Mesendoderm (in vitro differentiated cells): ENCODE measurements around the gene SNAP47.

Source experiments
- DNase-seq: peaks from one replicate; pipeline ENCODE4 v3.0.0; 2013
- H2AK5ac ChIP-seq: 2 replicates; pipeline ENCODE4 v1.6.1; 2013; ENCODE audit warnings: low read length, inconsistent platforms
- H2BK120ac ChIP-seq: 2 replicates; pipeline ENCODE4 v1.6.1; 2013; ENCODE audit warnings: low read depth, mild to moderate bottlenecking, low read length, moderate library complexity, mixed read lengths
- H2BK15ac ChIP-seq: replicated peaks from 2 replicates; pipeline ENCODE4 v1.6.1; 2013; ENCODE audit warnings: low read depth, mild to moderate bottlenecking, moderate library complexity
- H2BK5ac ChIP-seq: 2 replicates; pipeline ENCODE4 v1.6.1; 2013; ENCODE audit warnings: low read length, inconsistent platforms
- H3K18ac ChIP-seq: 2 replicates; pipeline ENCODE4 v1.6.1; 2013; ENCODE audit warnings: mild to moderate bottlenecking, low read length, mixed read lengths
- H3K23ac ChIP-seq: one replicate; pipeline ENCODE4 v1.6.1; 2013; ENCODE audit warnings: low read length
- H3K27ac ChIP-seq: 2 replicates; pipeline ENCODE4 v1.5.1; 2013; ENCODE audit warnings: low read depth, mild to moderate bottlenecking, inconsistent platforms, low read length, moderate library complexity
- H3K27me3 ChIP-seq: 2 replicates; pipeline ENCODE4 v1.6.1; 2013; ENCODE audit warnings: low read length, control low read depth, mild to moderate bottlenecking, inconsistent platforms; ENCODE audit not compliant: insufficient read depth, poor library complexity
- H3K36me3 ChIP-seq: 2 replicates; pipeline ENCODE4 v1.6.1; 2013; ENCODE audit warnings: low read length, inconsistent platforms; ENCODE audit not compliant: control insufficient read depth, insufficient read depth
- H3K4ac ChIP-seq: one replicate; pipeline ENCODE4 v1.6.1; 2013; ENCODE audit warnings: low read depth, mild to moderate bottlenecking, low read length, moderate library complexity
- H3K4me1 ChIP-seq: 2 replicates; pipeline ENCODE4 v1.6.1; 2013; ENCODE audit warnings: low read depth, low read length, inconsistent platforms; ENCODE audit not compliant: control insufficient read depth
- H3K4me2 ChIP-seq: 2 replicates; pipeline ENCODE4 v1.6.1; 2013; ENCODE audit warnings: low read length
- H3K4me3 ChIP-seq: 2 replicates; pipeline ENCODE4 v1.5.1; 2013; ENCODE audit warnings: mild to moderate bottlenecking, low read length
- H3K56ac ChIP-seq: one replicate; pipeline ENCODE4 v1.6.1; 2013; ENCODE audit warnings: low read length
- H3K79me1 ChIP-seq: 2 replicates; pipeline ENCODE4 v1.6.1; 2013; ENCODE audit warnings: low read length, inconsistent platforms
- H3K79me2 ChIP-seq: 2 replicates; pipeline ENCODE4 v1.6.1; 2013; ENCODE audit warnings: mild to moderate bottlenecking, low read length; ENCODE audit not compliant: control insufficient read depth, insufficient read depth
- H3K9ac ChIP-seq: 2 replicates; pipeline ENCODE4 v1.6.1; 2013; ENCODE audit warnings: low read length, inconsistent platforms
- H4K5ac ChIP-seq: one replicate; pipeline ENCODE4 v1.6.1; 2013; ENCODE audit warnings: low read length
- H4K8ac ChIP-seq: one replicate; pipeline ENCODE4 v1.6.1; 2013; ENCODE audit warnings: low read depth, mild to moderate bottlenecking, control low read depth, low read length, moderate library complexity
- WGBS: extraction: QIAGEN DNeasy Blood & Tissue Kit; methylation state at CpG from one replicate; pipeline ENCODE4 v1.1.7; 2013; ENCODE audit warnings: low lambda C conversion rate, missing lambda C conversion rate; ENCODE audit not compliant: insufficient coverage; ENCODE audit errors: extremely low coverage; 5-methylcytosine and 5-hydroxymethylcytosine counted together

SNAP47 gene

DNA sequence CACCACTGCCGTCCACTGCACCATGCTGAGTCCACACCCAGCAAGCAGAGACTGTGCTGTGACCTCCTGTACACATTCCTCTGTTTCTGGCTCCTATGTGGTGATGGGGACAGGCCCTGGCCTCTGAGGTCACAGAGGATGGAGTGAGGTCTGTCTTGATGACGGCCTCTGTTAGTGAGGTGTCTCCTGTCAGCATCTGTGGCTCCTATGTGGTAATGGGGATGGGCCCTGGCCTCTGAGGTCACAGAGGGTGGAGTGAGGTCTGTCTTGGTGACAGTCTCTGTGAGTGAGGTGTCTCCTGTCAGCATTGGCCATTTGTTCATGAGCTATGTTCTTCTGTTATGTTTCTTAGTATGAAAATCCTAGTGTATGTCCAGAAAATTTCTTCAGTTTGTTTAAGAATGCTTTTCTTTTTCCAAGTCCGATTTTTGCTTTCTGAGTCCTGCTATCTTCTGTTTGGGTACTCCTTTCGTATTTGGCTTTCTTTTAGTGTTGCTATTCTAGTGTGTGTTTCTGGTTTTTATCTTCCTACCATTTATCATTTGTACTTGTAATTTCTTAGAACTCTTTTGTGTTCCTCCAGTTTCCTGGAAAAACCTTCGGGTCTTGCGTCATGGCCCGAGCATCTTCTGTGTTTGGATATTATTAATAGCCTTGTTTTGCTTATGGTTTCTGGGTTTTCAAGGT is 13.4 kb downstream of the SNAP47 start:
- Histone ChIP-seq H3K4me3 (no peak overlapping the region), H3K27me3 (no peaks in the 10 kb centered on the region), H3K4ac (no peak overlapping the region), H3K79me1 (peaks cover 34% of the 10 kb centered on the region), H3K36me3 (peaks cover 10% of the 10 kb centered on the region), H3K9ac (no peak overlapping the region), H3K56ac (no peak overlapping the region), H3K27ac (no peak overlapping the region), H2BK5ac (no peak overlapping the region), H3K4me2 (no peak overlapping the region), H4K5ac (no peak overlapping the region), H3K23ac (no peak overlapping the region), H4K8ac (no peak overlapping the region), H2AK5ac (no peak overlapping the region), H3K4me1 (no peaks in the 10 kb centered on the region), H3K79me2 (peaks cover 20% of the 10 kb centered on the region), H2BK120ac (no peak overlapping the region), H3K18ac (no peak overlapping the region), H2BK15ac (no peak overlapping the region)
- no peak for DNase-seq
- WGBS, result no CpG with 5 or more reads among the region's 7 CpGs

DNA sequence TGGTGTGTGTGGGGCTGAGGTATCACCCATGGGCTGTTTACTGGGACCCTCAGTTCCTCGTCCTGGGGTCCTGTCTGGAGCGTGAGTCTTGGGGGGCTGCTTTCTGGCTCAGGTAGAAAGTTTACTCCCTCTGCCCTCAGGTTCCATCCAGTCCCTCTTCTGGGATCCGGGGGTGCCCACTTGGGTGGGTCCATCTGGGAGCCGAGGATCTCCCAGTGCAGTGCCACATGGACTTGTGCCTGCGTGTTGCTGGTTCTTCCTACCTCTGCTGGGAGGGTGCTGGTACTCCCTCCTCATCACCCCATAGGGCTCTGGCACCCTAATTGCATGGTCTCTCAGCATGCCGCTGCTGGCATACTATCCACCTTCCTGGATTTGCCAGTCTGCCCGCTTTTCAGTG is 14.0 kb downstream of the SNAP47 start:
- peaks cover 10% of the 10 kb centered on the region for H3K36me3 ChIP-seq
- H3K4me1 ChIP-seq, result no peaks in the 10 kb centered on the region
- H3K79me1 ChIP-seq, result peaks cover 32% of the 10 kb centered on the region
- no peak overlapping the region for H4K5ac ChIP-seq
- no peak overlapping the region for H4K8ac ChIP-seq
- no peaks in the 10 kb centered on the region for H3K27me3 ChIP-seq
- H2BK5ac ChIP-seq, result no peak overlapping the region
- H3K4ac ChIP-seq, result no peak overlapping the region
- H2BK120ac ChIP-seq, result no peak overlapping the region
- no peak overlapping the region for H2BK15ac ChIP-seq
- H2AK5ac ChIP-seq, result no peak overlapping the region
- no peak overlapping the region for H3K4me2 ChIP-seq
- H3K27ac ChIP-seq, result no peak overlapping the region
- H3K4me3 ChIP-seq, result no peak overlapping the region
- H3K79me2 ChIP-seq, result peaks cover 17% of the 10 kb centered on the region
- no peak overlapping the region for H3K9ac ChIP-seq
- WGBS, result no CpG with 5 or more reads among the region's 7 CpGs
- H3K56ac ChIP-seq, result no peak overlapping the region
- DNase-seq, result no peak
- H3K18ac ChIP-seq, result no peak overlapping the region
- H3K23ac ChIP-seq, result no peak overlapping the region

DNA sequence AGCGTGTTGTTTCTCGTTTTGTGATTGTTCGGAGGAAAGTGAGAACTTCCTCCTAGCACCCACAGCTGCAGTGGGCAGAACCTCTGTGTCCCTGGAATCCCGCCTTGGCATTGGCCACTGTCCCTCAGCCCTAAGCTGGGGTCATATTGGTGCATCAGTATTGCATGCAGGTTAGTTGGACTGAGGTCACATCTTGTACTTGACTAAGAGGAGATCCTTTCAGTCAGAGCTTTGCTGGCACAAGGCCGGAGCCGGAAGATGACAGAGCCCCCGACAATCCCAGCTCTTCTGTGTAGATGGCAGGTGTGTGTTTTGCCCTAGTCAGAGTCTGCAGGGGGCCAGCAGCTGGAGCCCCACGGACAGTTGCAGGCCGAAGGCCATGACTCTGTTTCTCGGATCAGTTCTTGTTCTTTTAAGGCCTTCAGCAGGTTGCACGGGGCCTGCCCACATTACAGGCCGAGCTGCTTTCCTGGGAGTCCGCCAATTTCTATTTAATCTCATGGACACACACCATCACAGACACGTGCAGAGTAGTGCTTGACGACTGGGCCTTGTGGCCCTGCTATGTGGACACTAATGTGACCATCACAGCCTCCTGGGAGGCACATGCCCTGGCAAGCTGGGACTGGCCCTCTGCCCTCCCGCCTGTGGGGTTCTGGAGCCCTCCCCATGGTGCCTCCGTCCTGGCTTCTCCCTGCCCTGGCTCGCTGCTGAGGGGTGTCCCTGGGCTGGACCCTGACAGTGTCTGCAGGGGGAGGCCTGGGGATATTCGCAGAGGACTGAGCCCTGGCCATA is 14.9 kb downstream of the SNAP47 start:
- no CpG with 5 or more reads among the region's 19 CpGs for WGBS
- no peak overlapping the region for H2BK5ac ChIP-seq
- peaks cover 14% of the 10 kb centered on the region for H3K79me2 ChIP-seq
- no peaks in the 10 kb centered on the region for H3K4me1 ChIP-seq
- peaks cover 10% of the 10 kb centered on the region for H3K36me3 ChIP-seq
- H2BK120ac ChIP-seq, result no peak overlapping the region
- no peak overlapping the region for H3K4me3 ChIP-seq
- no peak overlapping the region for H2AK5ac ChIP-seq
- no peaks in the 10 kb centered on the region for H3K27me3 ChIP-seq
- no peak overlapping the region for H3K18ac ChIP-seq
- H3K27ac ChIP-seq, result no peak overlapping the region
- no peak overlapping the region for H4K8ac ChIP-seq
- H2BK15ac ChIP-seq, result no peak overlapping the region
- H4K5ac ChIP-seq, result no peak overlapping the region
- no peak overlapping the region for H3K56ac ChIP-seq
- no peak for DNase-seq
- H3K9ac ChIP-seq, result no peak overlapping the region
- peaks cover 28% of the 10 kb centered on the region for H3K79me1 ChIP-seq
- no peak overlapping the region for H3K4ac ChIP-seq
- no peak overlapping the region for H3K23ac ChIP-seq
- H3K4me2 ChIP-seq, result no peak overlapping the region

- H2BK5ac ChIP-seq, result no peak overlapping the region
- H2BK15ac ChIP-seq, result no peak overlapping the region
- H3K27me3 ChIP-seq, result no peaks in the 10 kb centered on the region
- no peak overlapping the region for H3K56ac ChIP-seq
- DNase-seq, result no peak
- H2BK120ac ChIP-seq, result no peak overlapping the region
- no CpG with 5 or more reads among the region's 7 CpGs for WGBS
- peaks cover 16% of the 10 kb centered on the region for H3K79me1 ChIP-seq
- no peak overlapping the region for H4K5ac ChIP-seq
- H3K18ac ChIP-seq, result no peak overlapping the region
- no peak overlapping the region for H3K4me2 ChIP-seq
- H3K23ac ChIP-seq, result no peak overlapping the region
- no peak overlapping the region for H3K4me3 ChIP-seq
- H3K4me1 ChIP-seq, result no peaks in the 10 kb centered on the region
- peaks cover 5% of the 10 kb centered on the region for H3K79me2 ChIP-seq
- no peak overlapping the region for H4K8ac ChIP-seq
- H3K36me3 ChIP-seq, result peaks cover 3% of the 10 kb centered on the region
- no peak overlapping the region for H3K27ac ChIP-seq
- no peak overlapping the region for H3K4ac ChIP-seq
- no peak overlapping the region for H3K9ac ChIP-seq
- no peak overlapping the region for H2AK5ac ChIP-seq
These were observed 18.9 kb downstream of the SNAP47 start for GRCh38 chr1:227753999-227754711.

DNA sequence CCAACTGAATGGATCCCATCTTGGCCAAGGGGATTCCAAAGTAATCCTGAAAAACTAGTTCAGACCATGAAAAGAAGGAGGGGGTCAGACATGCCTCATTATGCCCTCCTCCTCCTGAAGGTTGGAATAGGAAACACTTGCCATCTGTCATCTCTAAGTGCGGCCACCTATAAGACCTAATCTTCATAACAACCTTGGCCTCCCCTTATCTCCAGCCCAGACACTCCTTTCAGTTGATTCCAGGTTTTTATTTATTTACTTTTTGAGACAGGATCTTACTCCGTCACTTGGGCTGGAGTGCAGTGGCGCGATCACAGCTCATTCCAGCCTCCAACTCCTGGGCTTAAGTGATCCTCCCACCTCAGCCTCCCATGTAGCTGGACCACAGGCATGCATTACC is 19.7 kb downstream of the SNAP47 start:
- H3K4me2 ChIP-seq, result no peak overlapping the region
- H3K9ac ChIP-seq, result no peak overlapping the region
- no peak overlapping the region for H3K18ac ChIP-seq
- H2AK5ac ChIP-seq, result no peak overlapping the region
- no peak overlapping the region for H2BK15ac ChIP-seq
- H4K5ac ChIP-seq, result no peak overlapping the region
- no peak for DNase-seq
- peaks cover 10% of the 10 kb centered on the region for H3K36me3 ChIP-seq
- H3K27me3 ChIP-seq, result no peaks in the 10 kb centered on the region
- H3K56ac ChIP-seq, result no peak overlapping the region
- H4K8ac ChIP-seq, result no peak overlapping the region
- no peak overlapping the region for H3K23ac ChIP-seq
- H3K4me1 ChIP-seq, result no peaks in the 10 kb centered on the region
- H3K79me2 ChIP-seq, result peaks cover 4% of the 10 kb centered on the region
- no peak overlapping the region for H3K4me3 ChIP-seq
- H3K4ac ChIP-seq, result no peak overlapping the region
- H3K79me1 ChIP-seq, result peaks cover 10% of the 10 kb centered on the region
- H2BK5ac ChIP-seq, result no peak overlapping the region
- WGBS, result no CpG with 5 or more reads among the region's 4 CpGs
- no peak overlapping the region for H3K27ac ChIP-seq
- H2BK120ac ChIP-seq, result no peak overlapping the region
